ENCODE data around the gene STAG1. TPM values are rescaled to one million over a fixed set of nuclear protein-coding genes. Genes with fewer than 3 reads are reported as not detected.

STAG1 gene
- total RNA-seq, 1 experiment from 2014 or later, result 34.6 TPM

- no peak overlapping the region for H4K91ac ChIP-seq (ENCODE audit: insufficient read length, low read depth, low read length)
- no peaks in the 10 kb centered on the region for H3K27me3 Mint-ChIP-seq (ENCODE audit: low read depth)
- peaks cover 16% of the 10 kb centered on the region; the same call in 1 of the 2 replicates for H3K79me2 ChIP-seq (ENCODE audit: insufficient read depth, low read length)
- H2BK5ac ChIP-seq (ENCODE audit: insufficient read length, low read length), result no peak overlapping the region
- H3K56ac ChIP-seq (ENCODE audit: insufficient read length, low read depth, low read length), result peak overlapping the region; percentile 50
- H3T11ph ChIP-seq (ENCODE audit: low read length), result no peak overlapping the region
- WGBS (ENCODE audit: extremely low coverage, insufficient read length, low lambda C conversion rate), result no CpG with 5 or more reads among the region's 11 CpGs
- H3K4me1 Mint-ChIP-seq, result peaks cover 41 to 43% of the 10 kb centered on the region in 2 experiments
- H3K27ac Mint-ChIP-seq, result peak overlapping the region; percentile 94 to 99 (median 97)
- peaks cover 5% of the 10 kb centered on the region; the same call in 1 of the 2 replicates for H3K4me1 ChIP-seq (ENCODE audit: insufficient read depth, low read length)
- no peak overlapping the region; the same call in 1 of the 2 replicates for H3K4ac ChIP-seq (ENCODE audit: low read depth, low read length)
- H3K14ac ChIP-seq (ENCODE audit: insufficient read depth, low read length), result peak overlapping the region; percentile 89; the same call in 1 of the 2 replicates
- no peak overlapping the region for H2BK12ac ChIP-seq (ENCODE audit: insufficient read length, low read depth, low read length)
- peak overlapping the region; percentile 83 to 84 for H3K4me3 Mint-ChIP-seq
- DNase-seq, result no peak
- peak overlapping the region; percentile 70 for H3K4me2 ChIP-seq (ENCODE audit: insufficient read depth, insufficient read length, low read length)
- H3K79me1 ChIP-seq (ENCODE audit: insufficient read depth, low read depth, low read length, poor library complexity, severe bottlenecking), result no peaks in the 10 kb centered on the region
- no peak overlapping the region for H3K18ac ChIP-seq (ENCODE audit: insufficient read length, low read depth, low read length)
- peak overlapping the region; percentile 89 for H2BK120ac ChIP-seq (ENCODE audit: low read depth, low read length, poor library complexity, severe bottlenecking)
- H3K36me3 Mint-ChIP-seq (ENCODE audit: insufficient read depth in 1 of 3, low read depth in 3 of 3), result no peaks in the 10 kb centered on the region; a peak in 1 of 7 replicates
- H3K23me2 ChIP-seq (ENCODE audit: insufficient read length, low read depth, low read length, poor library complexity, severe bottlenecking), result peaks cover 12% of the 10 kb centered on the region
- H2AK5ac ChIP-seq (ENCODE audit: insufficient read length, low read length), result no peak overlapping the region
- no peaks in the 10 kb centered on the region for H3K9me3 ChIP-seq (ENCODE audit: control insufficient read depth, low read depth, low read length)
- no peak overlapping the region for H3K23ac ChIP-seq (ENCODE audit: insufficient read length, low read depth, low read length)
- no peak overlapping the region for H4K8ac ChIP-seq (replicated peaks; ENCODE audit: insufficient read length, low read depth, low read length)
- TF ChIP-seq, protein P1, sequence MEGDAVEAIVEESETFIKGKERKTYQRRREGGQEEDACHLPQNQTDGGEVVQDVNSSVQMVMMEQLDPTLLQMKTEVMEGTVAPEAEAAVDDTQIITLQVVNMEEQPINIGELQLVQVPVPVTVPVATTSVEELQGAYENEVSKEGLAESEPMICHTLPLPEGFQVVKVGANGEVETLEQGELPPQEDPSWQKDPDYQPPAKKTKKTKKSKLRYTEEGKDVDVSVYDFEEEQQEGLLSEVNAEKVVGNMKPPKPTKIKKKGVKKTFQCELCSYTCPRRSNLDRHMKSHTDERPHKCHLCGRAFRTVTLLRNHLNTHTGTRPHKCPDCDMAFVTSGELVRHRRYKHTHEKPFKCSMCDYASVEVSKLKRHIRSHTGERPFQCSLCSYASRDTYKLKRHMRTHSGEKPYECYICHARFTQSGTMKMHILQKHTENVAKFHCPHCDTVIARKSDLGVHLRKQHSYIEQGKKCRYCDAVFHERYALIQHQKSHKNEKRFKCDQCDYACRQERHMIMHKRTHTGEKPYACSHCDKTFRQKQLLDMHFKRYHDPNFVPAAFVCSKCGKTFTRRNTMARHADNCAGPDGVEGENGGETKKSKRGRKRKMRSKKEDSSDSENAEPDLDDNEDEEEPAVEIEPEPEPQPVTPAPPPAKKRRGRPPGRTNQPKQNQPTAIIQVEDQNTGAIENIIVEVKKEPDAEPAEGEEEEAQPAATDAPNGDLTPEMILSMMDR (conservative IDR thresholded peaks at IDR 0.05), result no peak
- no peak overlapping the region for H2BK20ac ChIP-seq (ENCODE audit: low read depth, low read length, poor library complexity, severe bottlenecking)
- H3K9ac ChIP-seq (ENCODE audit: extremely low read depth, insufficient read length, low read length), result peak overlapping the region; percentile 83
- no peak overlapping the region for H2BK15ac ChIP-seq (ENCODE audit: low read depth, low read length)
- peak overlapping the region; percentile 80 for H3K27ac ChIP-seq (ENCODE audit: insufficient read length, low read depth, low read length)
- H3K27me3 ChIP-seq (ENCODE audit: insufficient read depth, low read length), result no peaks in the 10 kb centered on the region
- no peaks in the 10 kb centered on the region for H4K20me1 ChIP-seq (ENCODE audit: control insufficient read depth, insufficient read depth, insufficient read length)
- H2AFZ ChIP-seq (ENCODE audit: low read length), result no peak overlapping the region
- H3K9me3 Mint-ChIP-seq, result no peaks in the 10 kb centered on the region
- H4K5ac ChIP-seq (ENCODE audit: insufficient read length, low read depth, low read length), result peak overlapping the region; percentile 91
Observed at GRCh38 chr3:136753326-136753939, 1.3 kb upstream of the STAG1 start.

Data from H9 (cell line).